Placental epithelial cell (primary cell): ENCODE data around the gene ANG. TPM values are rescaled to one million over a fixed set of nuclear protein-coding genes. Genes with fewer than 3 reads are reported as not detected.

Experiments
- small RNA-seq: library from RNA; depleted of rRNA; stranded (forward); fragments of <200 nt; gene quantifications from one replicate; pipeline ENCODE3, GENCODE V24; 2012
- total RNA-seq: library from RNA; depleted of rRNA; stranded (reverse); fragments of >200 nt; gene quantifications from 2 replicates; pipeline ENCODE4 v1.2.3, GENCODE V29; 2012

ANG gene
- 6.5 and 6.7 TPM in 2 replicates for total RNA-seq

GRCh38 chr14:20688167-20688839 lies at the start of gene ANG:
TSS of gene ANG (plus strand) at chr14:20688764. CDS start at chr14:20693565, 4,801 bp downstream.

GRCh38 chr14:20641591-20641990 lies 47.0 kb upstream of the ANG start, which contains the start of gene OR6S1:
TSS of gene OR6S1 (minus strand) at chr14:20641691. CDS start at chr14:20641691, 0 bp downstream.

GRCh38 chr14:20683891-20684661 lies 4.5 kb upstream of the ANG start, which contains the start of gene RNASE4:
TSS of gene RNASE4 (plus strand) at chr14:20684560. CDS start at chr14:20699372, 14,812 bp downstream.

Small RNAs within 50 kb of the gene (small RNA-seq; reads per million reads assigned to genes)
- not detected for gene RF00019

Other genes with a start within 250 kb of the ANG start
- 27.9 and 39.0 TPM in 2 replicates for gene OSGEP, start 234.0 kb upstream of the ANG start, total RNA-seq
- gene APEX1, start 233.5 kb upstream of the ANG start, total RNA-seq: 92.7 and 102 TPM in 2 replicates
- gene PIP4P1, start 227.3 kb upstream of the ANG start, total RNA-seq: 18.8 and 19.2 TPM in 2 replicates
- gene PNP, start 219.4 kb upstream of the ANG start, total RNA-seq: 44.0 and 58.5 TPM in 2 replicates
- not detected in 2 replicates for gene RNASE10, start 183.2 kb upstream of the ANG start, total RNA-seq
- gene RNASE9, start 127.7 kb upstream of the ANG start, total RNA-seq: not detected in 2 replicates
- not detected in 2 replicates for gene RNASE11, start 100.8 kb upstream of the ANG start, total RNA-seq
- not detected in 2 replicates for gene RNASE12, start 97.4 kb upstream of the ANG start, total RNA-seq
- not detected in 2 replicates for gene OR6S1, start 47.1 kb upstream of the ANG start, total RNA-seq
- 16.9 and 20.0 TPM in 2 replicates for gene RNASE4, start 4.2 kb upstream of the ANG start, total RNA-seq
- not detected in 2 replicates for gene EDDM3A, start 57.1 kb downstream of the ANG start, total RNA-seq
- not detected in 2 replicates for gene EDDM3B, start 79.6 kb downstream of the ANG start, total RNA-seq
- gene RNASE6, start 92.5 kb downstream of the ANG start, total RNA-seq: not detected in 2 replicates
- 0.39 and 0.87 TPM in 2 replicates for gene RNASE1, start 114.1 kb downstream of the ANG start, total RNA-seq
- gene RNASE3, start 202.6 kb downstream of the ANG start, total RNA-seq: not detected in 2 replicates